Stimulated activated naive B cell treated with anti-CD40 and anti-IgM and Interleukin-4, amounts not matched to agents 10 μg/mL and 1 μg/mL and 100 μg/mL, for 72 hours (primary cell): ENCODE measurements around the gene F2RL1.
A peak's percentile ranks its signal among the peaks of the same experiment; 100 is the strongest.
"Not testable (repeated sequence)": the region's sequence is repeated elsewhere in the genome, so short reads cannot be mapped to it uniquely, and the experiment has no call there.

Experiments used
- ATAC-seq, 2 donors: fragments of 150-1000 bp; cut with Tn5 transposase; replicated peaks; 2 replicates each; pipeline ENCODE4 v1.10.0; 2021; ENCODE audit warnings: moderate library complexity in 1 of 2
- DNase-seq: peaks from one replicate; pipeline ENCODE4 v3.0.0; 2021
- H3K27ac Mint-ChIP-seq: one replicate; pipeline ENCODE4 v1.8.0; 2022; ENCODE audit warnings: mild to moderate bottlenecking, mixed read lengths
- H3K27me3 Mint-ChIP-seq, 2 donors: one replicate each; pipeline ENCODE4 v1.8.0; 2022; ENCODE audit warnings: mixed read lengths in 2 of 2
- H3K36me3 Mint-ChIP-seq, 2 donors: one replicate each; pipeline ENCODE4 v1.8.0; 2022; ENCODE audit warnings: mixed read lengths in 2 of 2, mild to moderate bottlenecking in 1 of 2
- H3K4me1 Mint-ChIP-seq, 2 donors: one replicate each; pipeline ENCODE4 v1.8.0; 2022; ENCODE audit warnings: mixed read lengths in 2 of 2, mild to moderate bottlenecking in 1 of 2
- H3K4me3 Mint-ChIP-seq, 2 donors: one replicate each; pipeline ENCODE4 v1.8.0; 2022; ENCODE audit warnings: mild to moderate bottlenecking in 2 of 2, mixed read lengths in 2 of 2, moderate library complexity in 1 of 2
- H3K9me3 Mint-ChIP-seq, 2 donors: one replicate each; pipeline ENCODE4 v1.8.0; 2022; ENCODE audit warnings: mixed read lengths in 2 of 2, mild to moderate bottlenecking in 1 of 2

F2RL1 gene

GRCh38 chr5:76791461-76791860, 27.4 kb upstream of the F2RL1 start:
- no peak for ATAC-seq
- Mint-ChIP-seq H3K4me1 (no peaks in the 10 kb centered on the region), H3K9me3 (no peaks in the 10 kb centered on the region), H3K27ac (no peak overlapping the region), H3K27me3 (peaks cover 0 to 4% of the 10 kb centered on the region in 2 donors), H3K4me3 (no peak overlapping the region), H3K36me3 (no peaks in the 10 kb centered on the region)
- no peak for DNase-seq

GRCh38 chr5:76794871-76795270, 24.0 kb upstream of the F2RL1 start:
- Mint-ChIP-seq H3K4me3 (no peak overlapping the region), H3K27me3 (no peaks in the 10 kb centered on the region), H3K27ac (no peak overlapping the region), H3K36me3 (no peaks in the 10 kb centered on the region), H3K9me3 (no peaks in the 10 kb centered on the region), H3K4me1 (no peaks in the 10 kb centered on the region)
- DNase-seq (no peak), ATAC-seq (no peak)

GRCh38 chr5:76799588-76799987, 19.2 kb upstream of the F2RL1 start:
- DNase-seq (no peak), ATAC-seq (no peak)
- Mint-ChIP-seq H3K36me3 (no peaks in the 10 kb centered on the region), H3K9me3 (peaks cover 0 to 1% of the 10 kb centered on the region in 2 donors), H3K27me3 (peaks cover 11% of the 10 kb centered on the region in 2 donors), H3K4me1 (no peaks in the 10 kb centered on the region), H3K27ac (no peak overlapping the region), H3K4me3 (no peak overlapping the region)

- Mint-ChIP-seq H3K27ac (no peak overlapping the region), H3K9me3 (peaks cover 0 to 1% of the 10 kb centered on the region in 2 donors), H3K4me3 (no peak overlapping the region), H3K27me3 (peaks cover 11% of the 10 kb centered on the region in 2 donors), H3K4me1 (no peaks in the 10 kb centered on the region), H3K36me3 (no peaks in the 10 kb centered on the region)
- DNase-seq (no peak), ATAC-seq (no peak)
Measured at GRCh38 chr5:76800579-76800978, 18.3 kb upstream of the F2RL1 start.

GRCh38 chr5:76801159-76801802, 17.5 kb upstream of the F2RL1 start:
- no peak for DNase-seq
- Mint-ChIP-seq H3K27me3 (peaks cover 11% of the 10 kb centered on the region in 2 donors), H3K4me1 (no peaks in the 10 kb centered on the region), H3K27ac (no peak overlapping the region), H3K9me3 (peaks cover 0 to 1% of the 10 kb centered on the region in 2 donors), H3K36me3 (no peaks in the 10 kb centered on the region), H3K4me3 (no peak overlapping the region)
- no peak for ATAC-seq

- Mint-ChIP-seq H3K4me3 (no peak overlapping the region), H3K9me3 (peaks cover 0 to 1% of the 10 kb centered on the region in 2 donors), H3K36me3 (no peaks in the 10 kb centered on the region), H3K27me3 (peaks cover 11% of the 10 kb centered on the region in 2 donors), H3K4me1 (no peaks in the 10 kb centered on the region), H3K27ac (no peak overlapping the region)
- ATAC-seq (no peak), DNase-seq (no peak)
Measured at GRCh38 chr5:76801803-76802195, 17.0 kb upstream of the F2RL1 start.

- Mint-ChIP-seq H3K36me3 (no peaks in the 10 kb centered on the region), H3K4me3 (no peak overlapping the region), H3K4me1 (no peaks in the 10 kb centered on the region), H3K27me3 (peaks cover 11% of the 10 kb centered on the region in 2 donors), H3K9me3 (peaks cover 0 to 1% of the 10 kb centered on the region in 2 donors), H3K27ac (no peak overlapping the region)
- ATAC-seq (no peak), DNase-seq (no peak)
Measured at GRCh38 chr5:76804266-76804665, 14.6 kb upstream of the F2RL1 start.

GRCh38 chr5:76805821-76806505, 12.9 kb upstream of the F2RL1 start:
- H3K36me3 Mint-ChIP-seq: no peaks in the 10 kb centered on the region
- peaks cover 0 to 1% of the 10 kb centered on the region in 2 donors for H3K9me3 Mint-ChIP-seq
- H3K27me3 Mint-ChIP-seq: peaks cover 11% of the 10 kb centered on the region in 2 donors
- no peak overlapping the region for H3K27ac Mint-ChIP-seq
- H3K4me1 Mint-ChIP-seq: no peaks in the 10 kb centered on the region
- no peak overlapping the region for H3K4me3 Mint-ChIP-seq
- ATAC-seq (peak in 1 of 2 donors; percentile 45), DNase-seq (no peak)

GRCh38 chr5:76807296-76807695, 11.5 kb upstream of the F2RL1 start:
- Mint-ChIP-seq H3K27me3 (peaks cover 5 to 6% of the 10 kb centered on the region in 2 donors), H3K4me1 (no peaks in the 10 kb centered on the region), H3K9me3 (peaks cover 0 to 1% of the 10 kb centered on the region in 2 donors), H3K36me3 (peaks cover 0 to 3% of the 10 kb centered on the region in 2 donors), H3K27ac (no peak overlapping the region), H3K4me3 (no peak overlapping the region)
- ATAC-seq: no peak
- DNase-seq: no peak

- H3K27ac Mint-ChIP-seq: no peak overlapping the region
- H3K36me3 Mint-ChIP-seq: peaks cover 0 to 3% of the 10 kb centered on the region in 2 donors
- ATAC-seq (no peak), DNase-seq (no peak)
- peaks cover 0 to under 1% of the 10 kb centered on the region in 2 donors for H3K9me3 Mint-ChIP-seq
- H3K4me3 Mint-ChIP-seq: no peak overlapping the region
- H3K27me3 Mint-ChIP-seq: peaks cover 2% of the 10 kb centered on the region in 2 donors
- H3K4me1 Mint-ChIP-seq: no peaks in the 10 kb centered on the region
Measured at GRCh38 chr5:76808141-76808691, 10.6 kb upstream of the F2RL1 start.

- DNase-seq (no peak), ATAC-seq (no peak)
- no peak overlapping the region for H3K4me3 Mint-ChIP-seq
- peaks cover 0 to 3% of the 10 kb centered on the region in 2 donors for H3K36me3 Mint-ChIP-seq
- H3K27me3 Mint-ChIP-seq: no peaks in the 10 kb centered on the region
- H3K4me1 Mint-ChIP-seq: no peaks in the 10 kb centered on the region
- no peaks in the 10 kb centered on the region for H3K9me3 Mint-ChIP-seq
- no peak overlapping the region for H3K27ac Mint-ChIP-seq
Measured at GRCh38 chr5:76809141-76809540, 9.7 kb upstream of the F2RL1 start.

- H3K27ac Mint-ChIP-seq: no peak overlapping the region
- DNase-seq: no peak
- H3K4me3 Mint-ChIP-seq: no peak overlapping the region
- no peaks in the 10 kb centered on the region for H3K4me1 Mint-ChIP-seq
- peaks cover 1 to 2% of the 10 kb centered on the region in 2 donors for H3K27me3 Mint-ChIP-seq
- no peaks in the 10 kb centered on the region for H3K9me3 Mint-ChIP-seq
- ATAC-seq: no peak
- peaks cover 0 to 3% of the 10 kb centered on the region in 2 donors for H3K36me3 Mint-ChIP-seq
Measured at GRCh38 chr5:76810236-76810635, 8.6 kb upstream of the F2RL1 start.

- Mint-ChIP-seq H3K27ac (no peak overlapping the region), H3K27me3 (peaks cover 5 to 12% of the 10 kb centered on the region in 2 donors), H3K9me3 (no peaks in the 10 kb centered on the region), H3K4me1 (no peaks in the 10 kb centered on the region), H3K36me3 (peaks cover 0 to 3% of the 10 kb centered on the region in 2 donors), H3K4me3 (no peak overlapping the region)
- DNase-seq (no peak), ATAC-seq (no peak)
Measured at GRCh38 chr5:76811214-76811613, 7.6 kb upstream of the F2RL1 start.

- not testable (repeated sequence) for ATAC-seq, H3K36me3 Mint-ChIP-seq, H3K4me1 Mint-ChIP-seq, H3K27ac Mint-ChIP-seq, H3K4me3 Mint-ChIP-seq, DNase-seq, H3K9me3 Mint-ChIP-seq
- peaks cover 12 to 16% of the 10 kb centered on the region in 2 donors for H3K27me3 Mint-ChIP-seq
Measured at GRCh38 chr5:76812209-76812608, 6.6 kb upstream of the F2RL1 start.
